K562 (cell line): ENCODE measurements around the gene COL1A1. TPM values are rescaled to one million over a fixed set of nuclear protein-coding genes. Genes with fewer than 3 reads are reported as not detected.

Experiments used
- ATAC-seq: fragments of 200-7000 bp; cut with Tn5 transposase; 3 replicates; pipeline ENCODE4 v1.9.1; 2020; ENCODE audit warnings: moderate library complexity
- BruUV-seq: library from RNA; stranded (reverse); fragments of 400-500 nt; replicated peaks from 2 replicates; lab custom pipeline; 2021; lab: Mats Ljungman, UMichigan
- CTCF ChIA-PET: fragments of 300-600 bp; formaldehyde crosslinking; extraction: SDS; loops from one replicate; lab custom pipeline; 2021; ENCODE audit warnings: low intra/inter-chr PET ratio; lab: Yijun Ruan, JAX
- POLR2A ChIA-PET: fragments of 300-600, 350-650 bp; sonication (Branson Sonifier 250); formaldehyde crosslinking; extraction: SDS; loops from one replicate; lab custom pipeline; 2021; ENCODE audit warnings: antibody characterized with exemption, inconsistent platforms; lab: Yijun Ruan, JAX
- DNase-seq, 4 experiments: peaks; one replicate each; pipeline versions ENCODE4 v3.0.0 to v3.0.0-alpha.2; 2011 to 2018; ENCODE audit warnings: low spot score in 3 of 4, mixed read lengths in 3 of 4; ENCODE audit errors: extremely low read depth in 1 of 4
- FAIRE-seq: peaks from 2 replicates; lab custom pipeline; 2011; peaks lifted over from hg19 to GRCh38; lab: Jason Lieb, UNC
- H2AFZ ChIP-seq: 2 replicates; pipeline ENCODE4 v1.6.0; 2011; ENCODE audit warnings: low read depth, low read length, control low read depth, inconsistent platforms
- H3K27ac ChIP-seq: fragments of 200-600 bp; 3 replicates; pipeline ENCODE4 v1.8.0; 2011; ENCODE audit warnings: low read depth, mild to moderate bottlenecking, control low read depth, inconsistent platforms, low read length, moderate library complexity, mixed read lengths; ENCODE audit errors: extremely low read depth
- H3K27me3 ChIP-seq, 2 experiments: fragments of 300-600 bp in 1 of 2; 2 replicates in 1 of 2; 3 replicates in 1 of 2; pipeline versions ENCODE4 v1.6.0 to v1.8.0; 2011; ENCODE audit warnings: inconsistent platforms in 2 of 2, low read length in 2 of 2, mild to moderate bottlenecking in 1 of 2, mixed read lengths in 1 of 2, moderate library complexity in 1 of 2; ENCODE audit not compliant: control insufficient read depth in 2 of 2, insufficient read depth in 2 of 2
- H3K36me3 ChIP-seq: fragments of 300-600 bp; 3 replicates; pipeline ENCODE4 v1.8.0; 2011; ENCODE audit warnings: mild to moderate bottlenecking, low read length, inconsistent platforms; ENCODE audit not compliant: control insufficient read depth, insufficient read depth
- H3K4me1 ChIP-seq, 2 experiments: fragments of 200-600 bp in 1 of 2; replicated peaks in 1 of 2; 2 replicates in 1 of 2; 3 replicates in 1 of 2; pipeline versions ENCODE4 v1.5.1 to v1.8.0; 2011; ENCODE audit warnings: inconsistent platforms in 2 of 2, low read length in 2 of 2, mild to moderate bottlenecking in 1 of 2, mixed read lengths in 1 of 2, moderate library complexity in 1 of 2; ENCODE audit not compliant: control insufficient read depth in 2 of 2, insufficient read depth in 2 of 2
- H3K4me2 ChIP-seq: 2 replicates; pipeline ENCODE4 v1.6.1; 2011; ENCODE audit warnings: low read length, control low read depth, inconsistent platforms, mixed read lengths; ENCODE audit not compliant: insufficient read depth
- H3K4me3 ChIP-seq: fragments of 200-600 bp; sonication (generic), shearing (Covaris generic); 2 replicates; pipeline ENCODE4 v1.5.1; 2016; ENCODE audit warnings: control low read depth, inconsistent platforms
- H3K79me2 ChIP-seq: fragments of 200-600 bp; 3 replicates; pipeline ENCODE4 v1.8.0; 2011; ENCODE audit warnings: low read length, inconsistent platforms; ENCODE audit not compliant: control insufficient read depth, insufficient read depth
- H3K9ac ChIP-seq, 2 experiments: 2 replicates each; pipeline versions ENCODE4 v1.6.0 to v1.6.1; 2011; ENCODE audit warnings: low read depth in 2 of 2, low read length in 2 of 2, control low read depth in 1 of 2, inconsistent platforms in 1 of 2, mild to moderate bottlenecking in 1 of 2, mixed read lengths in 1 of 2; ENCODE audit not compliant: insufficient read depth in 1 of 2
- H3K9me1 ChIP-seq: one replicate; pipeline ENCODE4 v1.6.0; 2011; ENCODE audit warnings: inconsistent platforms, mild to moderate bottlenecking, low read length, moderate library complexity; ENCODE audit not compliant: control insufficient read depth, insufficient read depth
- H3K9me3 ChIP-seq: replicated peaks from 2 replicates; pipeline ENCODE4 v1.5.1; 2011; ENCODE audit warnings: low read depth, low read length, inconsistent platforms; ENCODE audit not compliant: control insufficient read depth, insufficient read depth
- H4K20me1 ChIP-seq: replicated peaks from 2 replicates; pipeline ENCODE4 v1.6.1; 2011; ENCODE audit warnings: low read length, inconsistent platforms, mixed read lengths; ENCODE audit not compliant: control insufficient read depth, insufficient read depth
- EHMT2 ChIP-seq: fragments of 450-650 bp; IDR thresholded peaks from 2 replicates; pipeline ENCODE4 v1.6.1; 2018; ENCODE audit warnings: antibody characterized with exemption
- ESRRA ChIP-seq: fragments of 450-650 bp; IDR thresholded peaks from 2 replicates; pipeline ENCODE4 v1.6.1; 2014; ENCODE audit warnings: low read depth, mild to moderate bottlenecking, moderate library complexity, borderline replicate concordance
- GTF2F1 ChIP-seq: IDR thresholded peaks from 2 replicates; pipeline ENCODE4 v1.6.1; 2011; ENCODE audit warnings: low read depth, low read length, improper control_type of control experiment
- MYC ChIP-seq, 2 experiments: fragments of 250-450 bp in 1 of 2; sonication (Bioruptor Pico) in 1 of 2; IDR thresholded peaks; 2 replicates each; pipeline versions ENCODE4 v1.5.1 to v1.6.1; 2012 to 2021; ENCODE audit warnings: low read depth in 2 of 2, borderline replicate concordance in 1 of 2, improper control_type of control experiment in 1 of 2, low read length in 1 of 2, mild to moderate bottlenecking in 1 of 2, moderate library complexity in 1 of 2
- POLR2B ChIP-seq: fragments of 450-650 bp; IDR thresholded peaks from 2 replicates; pipeline ENCODE4 v1.6.1; 2018; ENCODE audit warnings: low read depth; ENCODE audit not compliant: partially characterized antibody
- PPARD ChIP-seq: fragments of 250-450 bp; sonication (Bioruptor Pico); IDR thresholded peaks from 2 replicates; pipeline ENCODE4 v1.8.0; 2022; ENCODE audit warnings: inconsistent platforms, mild to moderate bottlenecking, moderate library complexity
- ZNF589 ChIP-seq: fragments of 200-800 bp; sonication (Bioruptor generic); IDR thresholded peaks from 2 replicates; pipeline ENCODE4 v1.6.1; 2016; ENCODE audit warnings: low read depth, missing genetic modification characterization, missing compliant biosample characterization
- ZZZ3 ChIP-seq: fragments of 450-650 bp; IDR thresholded peaks from 2 replicates; pipeline ENCODE4 v1.6.1; 2016; ENCODE audit warnings: antibody characterized with exemption, mild to moderate bottlenecking, moderate library complexity
- WGBS: fragments of 100-300 bp; shearing (Covaris generic); methylation state at CpG from one replicate; pipeline ENCODE4 v1.1.6; 2016; ENCODE audit warnings: low coverage, mixed read lengths; ENCODE audit not compliant: insufficient coverage; ENCODE audit errors: missing lambda C conversion rate; 5-methylcytosine and 5-hydroxymethylcytosine counted together
- in situ Hi-C: fragments of 300-500 bp; cut with MboI; formaldehyde crosslinking; loops from 4 replicates; pipeline ENCODE4 v1.15.0; 2018; ENCODE audit warnings: inconsistent platforms, mixed read lengths
- intact Hi-C: fragments of 100-400 bp; cut with micrococcal nuclease; formaldehyde crosslinking; loops from 2 replicates; pipeline ENCODE4 v1.14.2; 2022
- polyA plus RNA-seq, 8 experiments: library from polyadenylated mRNA; depleted of rRNA in 4 of 8; stranded (reverse) in 5 of 8; unstranded in 3 of 8; fragments of >200 nt; fragmentation: Nextera tagmentation in 2 of 8; fragmentation: Illumina TruSeq in 1 of 8; extraction: Ambion mirVana in 2 of 8; extraction: Trizol in 1 of 8; gene quantifications; 2 replicates each; pipeline versions ENCODE4 v1.2.1 to v1.2.3, GENCODE V29; 2011 to 2014; ENCODE audit warnings: inconsistent platforms in 1 of 8, missing spikeins in 1 of 8
- total RNA-seq, 7 experiments: library from RNA; depleted of rRNA in 6 of 7; stranded (reverse); fragments of >200 nt in 6 of 7; fragmentation: Illumina TruSeq in 2 of 7; extraction: Trizol in 2 of 7; gene quantifications; 2 replicates each; pipeline versions ENCODE4 v1.2.1 to v1.2.3, GENCODE V29; 2011 to 2021; ENCODE audit warnings: low replicate concordance in 1 of 7
- TF ChIP-seq, protein P1 (sequence below): IDR thresholded peaks from 2 replicates; pipeline ENCODE4 v1.6.1; 2014; ENCODE audit warnings: antibody characterized with exemption

COL1A1 gene
- total and polyA plus RNA-seq, 9 of the 15 experiments (the other 6 are each of a cell fraction or from before 2014, with no cell fraction given): 0.04 to 3.4 (median 0.18) TPM

GRCh38 chr17:50172130-50172529, 29.3 kb downstream of the COL1A1 start:
- no peak for TF ChIP-seq EHMT2
- no peak for TF ChIP-seq POLR2B
- TF ChIP-seq ESRRA: no peak
- TF ChIP-seq, protein P1, sequence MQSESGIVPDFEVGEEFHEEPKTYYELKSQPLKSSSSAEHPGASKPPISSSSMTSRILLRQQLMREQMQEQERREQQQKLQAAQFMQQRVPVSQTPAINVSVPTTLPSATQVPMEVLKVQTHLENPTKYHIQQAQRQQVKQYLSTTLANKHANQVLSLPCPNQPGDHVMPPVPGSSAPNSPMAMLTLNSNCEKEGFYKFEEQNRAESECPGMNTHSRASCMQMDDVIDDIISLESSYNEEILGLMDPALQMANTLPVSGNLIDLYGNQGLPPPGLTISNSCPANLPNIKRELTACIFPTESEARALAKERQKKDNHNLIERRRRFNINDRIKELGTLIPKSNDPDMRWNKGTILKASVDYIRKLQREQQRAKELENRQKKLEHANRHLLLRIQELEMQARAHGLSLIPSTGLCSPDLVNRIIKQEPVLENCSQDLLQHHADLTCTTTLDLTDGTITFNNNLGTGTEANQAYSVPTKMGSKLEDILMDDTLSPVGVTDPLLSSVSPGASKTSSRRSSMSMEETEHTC: no peak
- TF ChIP-seq PPARD (CRISPR knock-in tag): no peak
- TF ChIP-seq MYC (IDR thresholded peaks at IDR 0.05; ENCODE audit: low read depth, low read length): no peak
- TF ChIP-seq MYC (CRISPR knock-in tag; IDR thresholded peaks at IDR 0.05; ENCODE audit: borderline replicate concordance, low read depth): no peak
- TF ChIP-seq ZNF589 (CRISPR knock-in tag): no peak
- TF ChIP-seq ZZZ3: no peak
- TF ChIP-seq GTF2F1: no peak
- BruUV-seq: no TSS peak
- ChIA-PET POLR2A (no interaction called here), CTCF (no interaction called here)
- H3K9ac ChIP-seq: no peak overlapping the region
- H3K4me2 ChIP-seq: no peak overlapping the region
- no peak for FAIRE-seq
- intact Hi-C loops (no loop called here), in situ Hi-C loops (no loop called here)
- no peak overlapping the region for H3K27ac ChIP-seq
- 42% methylated on average over 9 of the region's 11 CpGs for whole genome bisulfite sequencing
- no peak for DNase-seq
- peaks cover 2 to 18% of the 10 kb centered on the region in 2 experiments; a peak in 2 of 5 replicates for H3K27me3 ChIP-seq
- H3K9me1 ChIP-seq: no peaks in the 10 kb centered on the region
- no peaks in the 10 kb centered on the region for H3K9me3 ChIP-seq
- peaks cover 13% of the 10 kb centered on the region for H4K20me1 ChIP-seq
- H3K36me3 ChIP-seq: no peaks in the 10 kb centered on the region
- peaks cover 0 to 21% of the 10 kb centered on the region in 2 experiments; a peak in 2 of 5 replicates for H3K4me1 ChIP-seq
- no peak for ATAC-seq
- no peak overlapping the region for H3K4me3 ChIP-seq
- no peak overlapping the region for H2AFZ ChIP-seq
- no peaks in the 10 kb centered on the region for H3K79me2 ChIP-seq
